Measurements from ENCODE around the gene KBTBD4.
"Not testable (repeated sequence)": the region's sequence is repeated elsewhere in the genome, so short reads cannot be mapped to it uniquely, and the experiment has no call there.

The KBTBD4 gene

GRCh38 chr11:47570651-47571356 is 8.0 kb downstream of the KBTBD4 start:
- Histone ChIP-seq H3K4me3 (no peak overlapping the region), H3K27me3 (no peaks in the 10 kb centered on the region), H3K4me2 (0 out of 22 replicates have a peak overlapping the region, but pooled peaks of 1 of the 11 experiments have one; percentile 12), H3K36me3 (peaks cover 70 to 85% (median 77%) of the 10 kb centered on the region in 11 experiments), H3K27ac (no peak overlapping the region), H3K9ac (no peak overlapping the region), H3K9me3 (replicated peaks in 1 of 11) (no peaks in the 10 kb centered on the region), H3K4me1 (peaks cover 10 to 27% (median 14%) of the 10 kb centered on the region in 10 experiments; a peak in 19 of 20 replicates), H4K20me1 (peaks cover 21 to 56% (median 44%) of the 10 kb centered on the region in 11 experiments; a peak in 19 of 22 replicates)
- TF ChIP-seq Cebpa-rat (IDR thresholded peaks at IDR 0.05) = no peak

GRCh38 chr11:47569646-47570045 is 9.1 kb downstream of the KBTBD4 start:
- Histone ChIP-seq H3K36me3 (peaks cover 59 to 74% (median 67%) of the 10 kb centered on the region in 11 experiments), H3K4me2 (no peak overlapping the region), H3K4me1 (peaks cover 17 to 31% (median 20%) of the 10 kb centered on the region in 10 experiments), H3K9me3 (replicated peaks in 1 of 11) (no peaks in the 10 kb centered on the region), H3K27me3 (no peaks in the 10 kb centered on the region), H3K27ac (no peak overlapping the region), H3K9ac (no peak overlapping the region), H4K20me1 (peaks cover 21 to 53% (median 44%) of the 10 kb centered on the region in 11 experiments; a peak in 19 of 22 replicates), H3K4me3 (no peak overlapping the region)
- no peak for TF ChIP-seq Cebpa-rat (IDR thresholded peaks at IDR 0.05)

GRCh38 chr11:47566149-47566698 is 12.5 kb downstream of the KBTBD4 start:
- peak overlapping the region; percentile 91 to 100 (median 99) for H3K4me2 ChIP-seq
- H3K9me3 ChIP-seq (replicated peaks in 1 of 11) = no peaks in the 10 kb centered on the region
- H3K4me3 ChIP-seq = peak overlapping the region; percentile 80 to 99 (median 94)
- peaks cover 25 to 39% (median 33%) of the 10 kb centered on the region in 11 experiments for H3K36me3 ChIP-seq
- peak overlapping the region; percentile 88 to 96 (median 92) for H3K27ac ChIP-seq
- peak overlapping the region; percentile 92 to 98 (median 96) for H3K9ac ChIP-seq
- TF ChIP-seq Cebpa-rat (IDR thresholded peaks at IDR 0.05) = no peak
- no peaks in the 10 kb centered on the region for H3K27me3 ChIP-seq
- peaks cover 22 to 35% (median 26%) of the 10 kb centered on the region in 10 experiments for H3K4me1 ChIP-seq
- peaks cover 7 to 26% (median 17%) of the 10 kb centered on the region in 11 experiments; a peak in 19 of 22 replicates for H4K20me1 ChIP-seq

- H3K9ac ChIP-seq = peak within 1 kb of the TSS; percentile 92 to 98 (median 96)
- TF ChIP-seq Cebpa-rat (IDR thresholded peaks at IDR 0.05) = no peak
- H3K4me3 ChIP-seq = peak within 1 kb of the TSS; percentile 80 to 99 (median 94)
- H3K9me3 ChIP-seq (replicated peaks in 1 of 11) = no peaks in the 10 kb centered on the region
- peaks cover 22 to 33% (median 26%) of the 10 kb centered on the region in 10 experiments for H3K4me1 ChIP-seq
- peak within 1 kb of the TSS; percentile 91 to 100 (median 99) for H3K4me2 ChIP-seq
- peaks cover 6 to 20% (median 11%) of the 10 kb centered on the region in 11 experiments; a peak in 15 of 22 replicates for H4K20me1 ChIP-seq
- no peaks in the 10 kb centered on the region for H3K27me3 ChIP-seq
- H3K36me3 ChIP-seq = peaks cover 18 to 33% (median 26%) of the 10 kb centered on the region in 11 experiments; a peak in 21 of 22 replicates
- H3K27ac ChIP-seq = peak within 1 kb of the TSS; percentile 88 to 96 (median 92)
Observed at GRCh38 chr11:47565340-47566148, 13.2 kb downstream of the KBTBD4 start, which contains the start of gene PTPMT1. Gene PTPMT1 (plus strand): TSS chr11:47565599. CDS start chr11:47565623, 24 bp downstream.

- no peak for TF ChIP-seq Cebpa-rat (IDR thresholded peaks at IDR 0.05)
- Histone ChIP-seq H3K4me2 (peak overlapping the region; percentile 91 to 100 (median 99)), H3K4me1 (peaks cover 22 to 39% (median 30%) of the 10 kb centered on the region in 10 experiments), H3K4me3 (peak overlapping the region; percentile 80 to 99 (median 94)), H3K27ac (peak overlapping the region; percentile 88 to 96 (median 92)), H3K27me3 (no peaks in the 10 kb centered on the region), H4K20me1 (peaks cover under 1 to 14% (median 5%) of the 10 kb centered on the region in 11 experiments; a peak in 10 of 22 replicates), H3K9me3 (replicated peaks in 1 of 11) (no peaks in the 10 kb centered on the region), H3K9ac (peak overlapping the region; percentile 92 to 98 (median 96)), H3K36me3 (peaks cover 12 to 26% (median 20%) of the 10 kb centered on the region in 11 experiments; a peak in 21 of 22 replicates)
Observed at GRCh38 chr11:47564933-47565339, 13.8 kb downstream of the KBTBD4 start.

GRCh38 chr11:47564366-47564765 is 14.4 kb downstream of the KBTBD4 start:
- H3K36me3 ChIP-seq = peaks cover 6 to 21% (median 14%) of the 10 kb centered on the region in 11 experiments; a peak in 21 of 22 replicates
- H3K27me3 ChIP-seq; H4K20me1 ChIP-seq; H3K9me3 ChIP-seq (replicated peaks in 1 of 11): not testable (repeated sequence)
- peak overlapping the region in 6 of 11 experiments; percentile 92 to 96 (median 92); a peak in 9 of 22 replicates for H3K27ac ChIP-seq
- peak overlapping the region; percentile 91 to 100 (median 99) for H3K4me2 ChIP-seq
- peaks cover 22 to 41% (median 30%) of the 10 kb centered on the region in 10 experiments for H3K4me1 ChIP-seq
- peak overlapping the region in 10 of 11 experiments; percentile 92 to 98 (median 96); a peak in 19 of 22 replicates for H3K9ac ChIP-seq
- peak overlapping the region; percentile 80 to 99 (median 94); a peak in 16 of 20 replicates for H3K4me3 ChIP-seq

GRCh38 chr11:47562393-47562792 is 16.4 kb downstream of the KBTBD4 start:
- not testable (repeated sequence) for H3K36me3 ChIP-seq; H3K9ac ChIP-seq; H3K4me3 ChIP-seq; H3K4me2 ChIP-seq; H3K9me3 ChIP-seq (replicated peaks in 1 of 11); H4K20me1 ChIP-seq; H3K27me3 ChIP-seq; H3K27ac ChIP-seq
- peaks cover 22 to 37% (median 29%) of the 10 kb centered on the region in 10 experiments for H3K4me1 ChIP-seq

GRCh38 chr11:47560426-47560825 is 18.3 kb downstream of the KBTBD4 start:
- Histone ChIP-seq H3K27ac (no peak overlapping the region), H3K36me3 (no peaks in the 10 kb centered on the region), H3K9ac (no peak overlapping the region), H3K9me3 (replicated peaks in 1 of 11) (no peaks in the 10 kb centered on the region), H3K4me2 (peak overlapping the region in 5 of 11 experiments; percentile 2 to 43 (median 38); a peak in 6 of 22 replicates), H4K20me1 (no peaks in the 10 kb centered on the region), H3K4me1 (peaks cover 10 to 24% (median 17%) of the 10 kb centered on the region in 10 experiments), H3K4me3 (no peak overlapping the region), H3K27me3 (no peaks in the 10 kb centered on the region)
- no peak for TF ChIP-seq Cebpa-rat (IDR thresholded peaks at IDR 0.05)
